HG03378 (cell line): Measurements from ENCODE around the gene BIRC6.

ENCODE experiments used
- ATAC-seq: cut with Tn5 transposase; IDR thresholded peaks from one replicate; pipeline ENCODE4 v1.9.1; 2021; ENCODE audit warnings: mild to moderate bottlenecking, moderate library complexity; ENCODE audit not compliant: unreplicated experiment

The BIRC6 gene

GRCh38 chr2:32666704-32667103 lies 309.9 kb downstream of the BIRC6 start:
- no peak for ATAC-seq

- ATAC-seq: no peak
Measured at GRCh38 chr2:32668254-32668653, 311.4 kb downstream of the BIRC6 start.
